GM10847 (cell line): ENCODE results near the gene KRTAP10-9.

Experiments
- POLR2A ChIP-seq: IDR thresholded peaks from 2 replicates; pipeline ENCODE4 v1.6.1; 2011; ENCODE audit not compliant: insufficient read length; ENCODE audit errors: extremely low read depth

The KRTAP10-9 gene

GRCh38 chr21:44611551-44611950 is 15.3 kb upstream of the KRTAP10-9 start:
- TF ChIP-seq POLR2A, result no peak

- TF ChIP-seq POLR2A, result no peak
Observed at GRCh38 chr21:44612029-44612486, 14.8 kb upstream of the KRTAP10-9 start, which contains the start of gene KRTAP10-8. TSS of gene KRTAP10-8 (plus strand) at chr21:44612079. CDS start at chr21:44612101, 22 bp downstream.

GRCh38 chr21:44612669-44613229 is 14.1 kb upstream of the KRTAP10-9 start:
- no peak for TF ChIP-seq POLR2A

- TF ChIP-seq POLR2A, result no peak
Observed at GRCh38 chr21:44613386-44614155, 13.3 kb upstream of the KRTAP10-9 start.

GRCh38 chr21:44614161-44614631 is 12.7 kb upstream of the KRTAP10-9 start:
- no peak for TF ChIP-seq POLR2A

GRCh38 chr21:44614961-44615391 is 11.9 kb upstream of the KRTAP10-9 start:
- TF ChIP-seq POLR2A, result no peak

GRCh38 chr21:44615466-44615865 is 11.4 kb upstream of the KRTAP10-9 start:
- no peak for TF ChIP-seq POLR2A

GRCh38 chr21:44615911-44616590 is 10.8 kb upstream of the KRTAP10-9 start:
- no peak for TF ChIP-seq POLR2A

- TF ChIP-seq POLR2A, result no peak
Observed at GRCh38 chr21:44616591-44616926, 10.3 kb upstream of the KRTAP10-9 start.

- no peak for TF ChIP-seq POLR2A
Observed at GRCh38 chr21:44617071-44617501, 9.8 kb upstream of the KRTAP10-9 start.

GRCh38 chr21:44618504-44618903 is 8.4 kb upstream of the KRTAP10-9 start:
- TF ChIP-seq POLR2A, result no peak

GRCh38 chr21:44618909-44619308 is 8.0 kb upstream of the KRTAP10-9 start:
- TF ChIP-seq POLR2A, result no peak

- TF ChIP-seq POLR2A, result no peak
Observed at GRCh38 chr21:44619886-44620285, 7.0 kb upstream of the KRTAP10-9 start.

GRCh38 chr21:44623575-44623974 is 3.3 kb upstream of the KRTAP10-9 start:
- TF ChIP-seq POLR2A, result no peak

GRCh38 chr21:44625756-44626155 is 1.1 kb upstream of the KRTAP10-9 start:
- no peak for TF ChIP-seq POLR2A

- no peak for TF ChIP-seq POLR2A
Observed at GRCh38 chr21:44626262-44626661, 631 bp upstream of the KRTAP10-9 start.
